ENCODE measurements around the gene POU2AF3.
"Not testable (repeated sequence)": the region's sequence is repeated elsewhere in the genome, so short reads cannot be mapped to it uniquely, and the experiment has no call there.

Gene POU2AF3

GRCh38 chr11:111298413-111299100 is at the start of gene POU2AF3:
Gene POU2AF3, plus strand, starts transcription at chr11:111298546. Its CDS starts 36 bp downstream, at chr11:111298582.
- in situ Hi-C loops (cut with HindIII; ENCODE audit: low sequenced_read_pairs) = no loop called here

- in situ Hi-C loops (cut with HindIII; ENCODE audit: low sequenced_read_pairs) = no loop called here
Observed at GRCh38 chr11:111250936-111251335, 47.4 kb upstream of the POU2AF3 start.

- in situ Hi-C loops (cut with HindIII; ENCODE audit: low sequenced_read_pairs) = no loop called here
Observed at GRCh38 chr11:111253131-111253530, 45.2 kb upstream of the POU2AF3 start.

- in situ Hi-C loops (cut with HindIII; ENCODE audit: low sequenced_read_pairs) = no loop called here
Observed at GRCh38 chr11:111253630-111254029, 44.7 kb upstream of the POU2AF3 start.

- in situ Hi-C loops (cut with HindIII; ENCODE audit: low sequenced_read_pairs) = no loop called here
Observed at GRCh38 chr11:111258046-111258445, 40.3 kb upstream of the POU2AF3 start.

- in situ Hi-C loops (cut with HindIII; ENCODE audit: low sequenced_read_pairs) = no loop called here
Observed at GRCh38 chr11:111259896-111260295, 38.5 kb upstream of the POU2AF3 start.

GRCh38 chr11:111260811-111261210 is 37.5 kb upstream of the POU2AF3 start:
- in situ Hi-C loops (cut with HindIII; ENCODE audit: low sequenced_read_pairs) = no loop called here

GRCh38 chr11:111264646-111265045 is 33.7 kb upstream of the POU2AF3 start:
- in situ Hi-C loops (cut with HindIII; ENCODE audit: low sequenced_read_pairs) = no loop called here

- in situ Hi-C loops (cut with HindIII; ENCODE audit: low sequenced_read_pairs) = no loop called here
Observed at GRCh38 chr11:111265421-111265820, 32.9 kb upstream of the POU2AF3 start.

GRCh38 chr11:111268303-111268702 is 30.0 kb upstream of the POU2AF3 start:
- in situ Hi-C loops (cut with HindIII; ENCODE audit: low sequenced_read_pairs) = not testable (repeated sequence)

GRCh38 chr11:111269146-111269868 is 29.0 kb upstream of the POU2AF3 start:
- in situ Hi-C loops (cut with HindIII; ENCODE audit: low sequenced_read_pairs) = no loop called here

- in situ Hi-C loops (cut with HindIII; ENCODE audit: low sequenced_read_pairs) = no loop called here
Observed at GRCh38 chr11:111272420-111272819, 25.9 kb upstream of the POU2AF3 start.

- in situ Hi-C loops (cut with HindIII; ENCODE audit: low sequenced_read_pairs) = no loop called here
Observed at GRCh38 chr11:111282562-111283075, 15.7 kb upstream of the POU2AF3 start.

- in situ Hi-C loops (cut with HindIII; ENCODE audit: low sequenced_read_pairs) = no loop called here
Observed at GRCh38 chr11:111283945-111284481, 14.3 kb upstream of the POU2AF3 start.

- in situ Hi-C loops (cut with HindIII; ENCODE audit: low sequenced_read_pairs) = no loop called here
Observed at GRCh38 chr11:111285189-111286091, 12.9 kb upstream of the POU2AF3 start.

GRCh38 chr11:111291764-111292163 is 6.6 kb upstream of the POU2AF3 start:
- in situ Hi-C loops (cut with HindIII; ENCODE audit: low sequenced_read_pairs) = no loop called here

GRCh38 chr11:111292408-111292807 is 5.9 kb upstream of the POU2AF3 start:
- in situ Hi-C loops (cut with HindIII; ENCODE audit: low sequenced_read_pairs) = not testable (repeated sequence)

GRCh38 chr11:111296196-111296595 is 2.1 kb upstream of the POU2AF3 start:
- in situ Hi-C loops (cut with HindIII; ENCODE audit: low sequenced_read_pairs) = no loop called here

- in situ Hi-C loops (cut with HindIII; ENCODE audit: low sequenced_read_pairs) = no loop called here
Observed at GRCh38 chr11:111297696-111298095, 650 bp upstream of the POU2AF3 start.

GRCh38 chr11:111299101-111300026 is 1.0 kb downstream of the POU2AF3 start:
- in situ Hi-C loops (cut with HindIII; ENCODE audit: low sequenced_read_pairs) = no loop called here

All from DLD1 (cell line).